Ureter (tissue), 1 donor: ENCODE measurements around the gene GPI. TPM values are rescaled to one million over a fixed set of nuclear protein-coding genes. Genes with fewer than 3 reads are reported as not detected.
"Not testable (repeated sequence)": the region's sequence is repeated elsewhere in the genome, so short reads cannot be mapped to it uniquely, and the experiment has no call there.

Experiments used
- DNase-seq: peaks from one replicate; pipeline ENCODE4 v3.0.0-alpha.2; 2020; ENCODE audit warnings: low spot score
- total RNA-seq: library from RNA; stranded (reverse); gene quantifications from one replicate; pipeline ENCODE4 v1.2.4, GENCODE V29; 2023
- donor health status: DM: yes; HTN: yes; CAD: no.

Gene GPI
- total RNA-seq, 1 donor from 2014 or later: 229 TPM

- no peak for DNase-seq
These were observed 2.6 kb downstream of the GPI start for GRCh38 chr19:34367624-34367957.

GRCh38 chr19:34368338-34368737 is 3.3 kb downstream of the GPI start:
- no peak for DNase-seq

GRCh38 chr19:34369166-34369565 is 4.2 kb downstream of the GPI start:
- DNase-seq: not testable (repeated sequence)

GRCh38 chr19:34370117-34370516 is 5.1 kb downstream of the GPI start:
- no peak for DNase-seq

GRCh38 chr19:34370983-34371382 is 6.0 kb downstream of the GPI start:
- DNase-seq: no peak

- DNase-seq: no peak
These were observed 8.7 kb downstream of the GPI start for GRCh38 chr19:34373601-34374288.

- DNase-seq: no peak
These were observed 10.6 kb downstream of the GPI start for GRCh38 chr19:34375598-34375997.

- DNase-seq: no peak
These were observed 15.7 kb downstream of the GPI start for GRCh38 chr19:34380639-34381241.

- DNase-seq: no peak
These were observed 16.6 kb downstream of the GPI start for GRCh38 chr19:34381399-34382251.

- DNase-seq: no peak
These were observed 17.5 kb downstream of the GPI start for GRCh38 chr19:34382471-34382870.

- no peak for DNase-seq
These were observed 18.6 kb downstream of the GPI start for GRCh38 chr19:34383599-34383998.

- no peak for DNase-seq
These were observed 21.8 kb downstream of the GPI start for GRCh38 chr19:34386645-34387445.

- DNase-seq: no peak
These were observed 22.4 kb downstream of the GPI start for GRCh38 chr19:34387446-34387810.

- DNase-seq: not testable (repeated sequence)
These were observed 23.7 kb downstream of the GPI start for GRCh38 chr19:34388745-34389144.

GRCh38 chr19:34391813-34392212 is 26.8 kb downstream of the GPI start:
- DNase-seq: no peak

- no peak for DNase-seq
These were observed 28.0 kb downstream of the GPI start for GRCh38 chr19:34393031-34393430.

GRCh38 chr19:34393629-34394028 is 28.6 kb downstream of the GPI start:
- no peak for DNase-seq

- no peak for DNase-seq
These were observed 32.9 kb downstream of the GPI start for GRCh38 chr19:34397853-34398252.

GRCh38 chr19:34399886-34400285 is 34.9 kb downstream of the GPI start:
- DNase-seq: no peak

- not testable (repeated sequence) for DNase-seq
These were observed 35.8 kb downstream of the GPI start for GRCh38 chr19:34400844-34401243.

- no peak for DNase-seq
These were observed 37.1 kb downstream of the GPI start for GRCh38 chr19:34402074-34402600.

- DNase-seq: no peak
These were observed 38.8 kb downstream of the GPI start for GRCh38 chr19:34403784-34404108.
